K562 (cell line): ENCODE results near the gene FRMPD4. TPM values are rescaled to one million over a fixed set of nuclear protein-coding genes. Genes with fewer than 3 reads are reported as not detected.

Source experiments
- ATAC-seq: fragments of 200-7000 bp; cut with Tn5 transposase; 3 replicates; pipeline ENCODE4 v1.9.1; 2020; ENCODE audit warnings: moderate library complexity
- BruUV-seq: library from RNA; stranded (reverse); fragments of 400-500 nt; replicated peaks from 2 replicates; lab custom pipeline; 2021; lab: Mats Ljungman, UMichigan
- CTCF ChIA-PET: fragments of 300-600 bp; formaldehyde crosslinking; extraction: SDS; loops from one replicate; lab custom pipeline; 2021; ENCODE audit warnings: low intra/inter-chr PET ratio; lab: Yijun Ruan, JAX
- POLR2A ChIA-PET: fragments of 300-600, 350-650 bp; sonication (Branson Sonifier 250); formaldehyde crosslinking; extraction: SDS; loops from one replicate; lab custom pipeline; 2021; ENCODE audit warnings: antibody characterized with exemption, inconsistent platforms; lab: Yijun Ruan, JAX
- DNase-seq, 4 experiments: peaks; one replicate each; pipeline versions ENCODE4 v3.0.0 to v3.0.0-alpha.2; 2011 to 2018; ENCODE audit warnings: low spot score in 3 of 4, mixed read lengths in 3 of 4; ENCODE audit errors: extremely low read depth in 1 of 4
- FAIRE-seq: peaks from 2 replicates; lab custom pipeline; 2011; peaks lifted over from hg19 to GRCh38; lab: Jason Lieb, UNC
- H2AFZ ChIP-seq: 2 replicates; pipeline ENCODE4 v1.6.0; 2011; ENCODE audit warnings: low read depth, low read length, control low read depth, inconsistent platforms
- H3K27ac ChIP-seq: fragments of 200-600 bp; 3 replicates; pipeline ENCODE4 v1.8.0; 2011; ENCODE audit warnings: low read depth, mild to moderate bottlenecking, control low read depth, inconsistent platforms, low read length, moderate library complexity, mixed read lengths; ENCODE audit errors: extremely low read depth
- H3K27me3 ChIP-seq, 2 experiments: fragments of 300-600 bp in 1 of 2; 2 replicates in 1 of 2; 3 replicates in 1 of 2; pipeline versions ENCODE4 v1.6.0 to v1.8.0; 2011; ENCODE audit warnings: inconsistent platforms in 2 of 2, low read length in 2 of 2, mild to moderate bottlenecking in 1 of 2, mixed read lengths in 1 of 2, moderate library complexity in 1 of 2; ENCODE audit not compliant: control insufficient read depth in 2 of 2, insufficient read depth in 2 of 2
- H3K36me3 ChIP-seq: fragments of 300-600 bp; 3 replicates; pipeline ENCODE4 v1.8.0; 2011; ENCODE audit warnings: mild to moderate bottlenecking, low read length, inconsistent platforms; ENCODE audit not compliant: control insufficient read depth, insufficient read depth
- H3K4me1 ChIP-seq, 2 experiments: fragments of 200-600 bp in 1 of 2; replicated peaks in 1 of 2; 2 replicates in 1 of 2; 3 replicates in 1 of 2; pipeline versions ENCODE4 v1.5.1 to v1.8.0; 2011; ENCODE audit warnings: inconsistent platforms in 2 of 2, low read length in 2 of 2, mild to moderate bottlenecking in 1 of 2, mixed read lengths in 1 of 2, moderate library complexity in 1 of 2; ENCODE audit not compliant: control insufficient read depth in 2 of 2, insufficient read depth in 2 of 2
- H3K4me2 ChIP-seq: 2 replicates; pipeline ENCODE4 v1.6.1; 2011; ENCODE audit warnings: low read length, control low read depth, inconsistent platforms, mixed read lengths; ENCODE audit not compliant: insufficient read depth
- H3K4me3 ChIP-seq: fragments of 200-600 bp; sonication (generic), shearing (Covaris generic); 2 replicates; pipeline ENCODE4 v1.5.1; 2016; ENCODE audit warnings: control low read depth, inconsistent platforms
- H3K79me2 ChIP-seq: fragments of 200-600 bp; 3 replicates; pipeline ENCODE4 v1.8.0; 2011; ENCODE audit warnings: low read length, inconsistent platforms; ENCODE audit not compliant: control insufficient read depth, insufficient read depth
- H3K9ac ChIP-seq, 2 experiments: 2 replicates each; pipeline versions ENCODE4 v1.6.0 to v1.6.1; 2011; ENCODE audit warnings: low read depth in 2 of 2, low read length in 2 of 2, control low read depth in 1 of 2, inconsistent platforms in 1 of 2, mild to moderate bottlenecking in 1 of 2, mixed read lengths in 1 of 2; ENCODE audit not compliant: insufficient read depth in 1 of 2
- H3K9me1 ChIP-seq: one replicate; pipeline ENCODE4 v1.6.0; 2011; ENCODE audit warnings: inconsistent platforms, mild to moderate bottlenecking, low read length, moderate library complexity; ENCODE audit not compliant: control insufficient read depth, insufficient read depth
- H3K9me3 ChIP-seq: replicated peaks from 2 replicates; pipeline ENCODE4 v1.5.1; 2011; ENCODE audit warnings: low read depth, low read length, inconsistent platforms; ENCODE audit not compliant: control insufficient read depth, insufficient read depth
- H4K20me1 ChIP-seq: replicated peaks from 2 replicates; pipeline ENCODE4 v1.6.1; 2011; ENCODE audit warnings: low read length, inconsistent platforms, mixed read lengths; ENCODE audit not compliant: control insufficient read depth, insufficient read depth
- CHD4 ChIP-seq: fragments of 200-600 bp; sonication (generic); IDR thresholded peaks from 3 replicates; pipeline ENCODE4 v1.6.1; 2012; ENCODE audit warnings: low read depth, mild to moderate bottlenecking, mixed read lengths, low read length, inconsistent platforms; ENCODE audit not compliant: insufficient read depth, insufficient replicate concordance, poor library complexity, severe bottlenecking
- CHD7 ChIP-seq: fragments of 200-600 bp; sonication (generic); IDR thresholded peaks from one replicate; pipeline ENCODE4 v1.6.1; 2012; ENCODE audit warnings: mild to moderate bottlenecking, low read depth, low read length, inconsistent platforms
- RAD21 ChIP-seq, 2 experiments: fragments of 250-450 bp in 1 of 2; fragments of 450-650 bp in 1 of 2; sonication (Bioruptor Pico) in 1 of 2; formaldehyde crosslinking in 1 of 2; IDR thresholded peaks in 1 of 2; conservative IDR thresholded peaks in 1 of 2; 2 replicates each; pipeline versions ENCODE4 v1.4.0 to v1.8.0; 2020 to 2022; ENCODE audit warnings: mild to moderate bottlenecking in 2 of 2, moderate library complexity in 1 of 2
- ZHX1 ChIP-seq: fragments of 150-350 bp; conservative IDR thresholded peaks from 2 replicates; pipeline ENCODE4 v1.6.1; 2014; ENCODE audit warnings: low read length
- ZNF644 ChIP-seq: fragments of 200-800 bp; sonication (Bioruptor generic); IDR thresholded peaks from 2 replicates; pipeline ENCODE4 v1.6.1; 2016; ENCODE audit warnings: low read depth, missing genetic modification characterization, missing compliant biosample characterization
- ZZZ3 ChIP-seq: fragments of 450-650 bp; IDR thresholded peaks from 2 replicates; pipeline ENCODE4 v1.6.1; 2016; ENCODE audit warnings: antibody characterized with exemption, mild to moderate bottlenecking, moderate library complexity
- WGBS: fragments of 100-300 bp; shearing (Covaris generic); methylation state at CpG from one replicate; pipeline ENCODE4 v1.1.6; 2016; ENCODE audit warnings: low coverage, mixed read lengths; ENCODE audit not compliant: insufficient coverage; ENCODE audit errors: missing lambda C conversion rate; 5-methylcytosine and 5-hydroxymethylcytosine counted together
- in situ Hi-C: fragments of 300-500 bp; cut with MboI; formaldehyde crosslinking; loops from 4 replicates; pipeline ENCODE4 v1.15.0; 2018; ENCODE audit warnings: inconsistent platforms, mixed read lengths
- intact Hi-C: fragments of 100-400 bp; cut with micrococcal nuclease; formaldehyde crosslinking; loops from 2 replicates; pipeline ENCODE4 v1.14.2; 2022
- polyA plus RNA-seq, 8 experiments: library from polyadenylated mRNA; depleted of rRNA in 4 of 8; stranded (reverse) in 5 of 8; unstranded in 3 of 8; fragments of >200 nt; fragmentation: Nextera tagmentation in 2 of 8; fragmentation: Illumina TruSeq in 1 of 8; extraction: Ambion mirVana in 2 of 8; extraction: Trizol in 1 of 8; gene quantifications; 2 replicates each; pipeline versions ENCODE4 v1.2.1 to v1.2.3, GENCODE V29; 2011 to 2014; ENCODE audit warnings: inconsistent platforms in 1 of 8, missing spikeins in 1 of 8
- total RNA-seq, 7 experiments: library from RNA; depleted of rRNA in 6 of 7; stranded (reverse); fragments of >200 nt in 6 of 7; fragmentation: Illumina TruSeq in 2 of 7; extraction: Trizol in 2 of 7; gene quantifications; 2 replicates each; pipeline versions ENCODE4 v1.2.1 to v1.2.3, GENCODE V29; 2011 to 2021; ENCODE audit warnings: low replicate concordance in 1 of 7

Gene FRMPD4
- total and polyA plus RNA-seq, 9 of the 15 experiments (the other 6 are each of a cell fraction or from before 2014, with no cell fraction given), result not detected

- ATAC-seq, result peak; percentile 74
- Histone ChIP-seq H3K9ac (no peak overlapping the region), H3K4me2 (no peak overlapping the region), H3K9me1 (no peaks in the 10 kb centered on the region), H4K20me1 (0 out of 2 replicates have a peak, but pooled peaks cover 3% of the 10 kb centered on the region), H3K27me3 (peaks cover 0 to 3% of the 10 kb centered on the region in 2 experiments; a peak in 2 of 5 replicates), H3K36me3 (no peaks in the 10 kb centered on the region), H3K4me1 (no peaks in the 10 kb centered on the region), H2AFZ (no peak overlapping the region), H3K79me2 (no peaks in the 10 kb centered on the region), H3K4me3 (no peak overlapping the region), H3K9me3 (no peaks in the 10 kb centered on the region), H3K27ac (no peak overlapping the region)
- BruUV-seq, result no TSS peak
- CTCF ChIA-PET, result interaction anchor here (1.0 to 1.1 kb wide), 2 partner anchors 945 to 1169 kb away, joined by 3 read pairs; partner anchors contain the start of gene MSL3
- intact Hi-C loops (loop anchor here (2.0 to 10.0 kb wide), 6 partner anchors 68 to 1330 kb away; no protein-coding TSS in a partner anchor), in situ Hi-C loops (no loop called here)
- peak; percentile 8 to 23 (median 8) for DNase-seq
- peak; percentile 44 for FAIRE-seq
- WGBS, result 7% methylated on average over 3 of the region's 3 CpGs
- POLR2A ChIA-PET, result no interaction called here
- TF ChIP-seq RAD21 (CRISPR knock-in tag; conservative IDR thresholded peaks at IDR 0.05 in 1 of 2, IDR thresholded peaks at IDR 0.05 in 1 of 2) (peak in 1 of 2 experiments; percentile 35; a peak in 1 of 4 replicates), ZZZ3 (no peak), CHD4 (no peak), ZNF644 (no peak), CHD7 (no peak), ZHX1 (no peak)
Observed at GRCh38 chrX:12702509-12703091, 564.3 kb downstream of the FRMPD4 start.
